Activated CD4-positive, alpha-beta memory T cell treated with anti-CD3 and anti-CD28 coated beads for 36 hours (primary cell): Measurements from ENCODE around the gene CRPPA. TPM values are rescaled to one million over a fixed set of nuclear protein-coding genes. Genes with fewer than 3 reads are reported as not detected.

Source experiments
- CTCF ChIA-PET: fragments of 350-600 bp; sonication (Branson Sonifier 250); formaldehyde crosslinking; loops from one replicate; lab custom pipeline; 2021; ENCODE audit warnings: antibody characterized with exemption, inconsistent platforms; lab: Charles Lee
- POLR2A ChIA-PET: fragments of 350-600 bp; sonication (Branson Sonifier 250); formaldehyde crosslinking; loops from one replicate; lab custom pipeline; 2021; ENCODE audit warnings: antibody characterized with exemption; lab: Charles Lee
- DNase-seq: peaks from one replicate; pipeline ENCODE4 v3.0.0-alpha.2; 2020
- H3K27ac Mint-ChIP-seq: one replicate; pipeline ENCODE4 v1.8.0; 2021; ENCODE audit warnings: mixed read lengths
- H3K27me3 Mint-ChIP-seq: one replicate; pipeline ENCODE4 v1.8.0; 2021; ENCODE audit warnings: mixed read lengths
- H3K36me3 Mint-ChIP-seq: one replicate; pipeline ENCODE4 v1.8.0; 2021; ENCODE audit warnings: mixed read lengths
- H3K4me1 Mint-ChIP-seq: one replicate; pipeline ENCODE4 v1.8.0; 2021; ENCODE audit warnings: low read depth, mixed read lengths
- H3K4me3 Mint-ChIP-seq: one replicate; pipeline ENCODE4 v1.8.0; 2021; ENCODE audit warnings: mild to moderate bottlenecking, mixed read lengths
- H3K9me3 Mint-ChIP-seq: one replicate; pipeline ENCODE4 v1.8.0; 2021; ENCODE audit warnings: mixed read lengths
- intact Hi-C: fragments of 100-400 bp; cut with micrococcal nuclease; formaldehyde crosslinking; loops from one replicate; pipeline ENCODE4 v1.15.1; 2023
- total RNA-seq, 2 experiments: library from RNA; stranded (reverse); gene quantifications; one replicate each; pipeline ENCODE4 v1.2.3, GENCODE V29; 2021

CRPPA gene
- total RNA-seq, 2 experiments from 2014 or later = 0.53 to 0.59 TPM

DNA sequence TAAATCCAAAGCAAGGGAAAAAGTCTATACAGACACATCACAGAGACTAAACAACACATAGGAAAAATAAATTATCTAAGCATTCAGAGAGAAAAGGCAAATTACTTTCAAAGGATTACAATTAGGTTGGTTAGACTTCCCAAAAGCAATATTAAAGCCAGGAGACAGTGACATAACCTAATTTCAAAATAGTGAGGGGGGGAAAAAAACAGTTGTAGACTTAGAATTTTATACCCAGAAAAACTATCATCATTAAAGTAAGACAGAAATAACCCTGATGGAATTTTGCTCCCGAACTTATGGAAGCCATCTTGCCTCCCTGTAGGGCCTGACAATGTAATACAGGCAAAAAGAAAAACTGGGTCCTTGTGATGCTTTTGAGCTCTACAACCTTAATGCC is 18.4 kb downstream of the CRPPA start:
- intact Hi-C loops = no loop called here
- ChIA-PET CTCF (no interaction called here), POLR2A (no interaction called here)
- peaks cover 37% of the 10 kb centered on the region for H3K9me3 Mint-ChIP-seq
- H3K36me3 Mint-ChIP-seq = peaks cover 13% of the 10 kb centered on the region
- DNase-seq = no peak
- H3K27me3 Mint-ChIP-seq = no peaks in the 10 kb centered on the region
- no peak overlapping the region for H3K4me3 Mint-ChIP-seq
- no peaks in the 10 kb centered on the region for H3K4me1 Mint-ChIP-seq
- H3K27ac Mint-ChIP-seq = no peak overlapping the region

DNA sequence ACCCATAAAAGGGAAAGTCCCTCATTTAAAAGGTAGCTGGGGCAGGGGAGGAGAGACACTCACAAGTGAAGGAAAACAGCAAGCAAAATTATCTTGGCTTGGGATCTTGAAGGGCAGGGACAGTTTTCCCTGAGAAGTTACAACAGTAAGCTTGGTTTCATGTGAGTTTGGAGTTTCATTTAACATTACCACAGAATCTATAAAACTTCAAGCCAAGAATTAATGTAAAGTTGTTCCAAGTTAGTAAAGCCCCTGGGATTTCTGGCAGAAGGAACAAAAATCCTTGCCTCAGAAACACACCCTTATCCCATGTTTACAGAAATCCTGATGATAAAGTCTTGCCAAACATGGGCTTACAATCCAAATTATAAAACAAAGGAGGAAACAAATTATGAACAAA is 19.2 kb downstream of the CRPPA start:
- no peaks in the 10 kb centered on the region for H3K4me1 Mint-ChIP-seq
- ChIA-PET POLR2A (no interaction called here), CTCF (no interaction called here)
- no peak overlapping the region for H3K4me3 Mint-ChIP-seq
- H3K36me3 Mint-ChIP-seq = peaks cover 15% of the 10 kb centered on the region
- no peak for DNase-seq
- H3K27me3 Mint-ChIP-seq = no peaks in the 10 kb centered on the region
- no peak overlapping the region for H3K27ac Mint-ChIP-seq
- H3K9me3 Mint-ChIP-seq = peaks cover 46% of the 10 kb centered on the region
- intact Hi-C loops = no loop called here

DNA sequence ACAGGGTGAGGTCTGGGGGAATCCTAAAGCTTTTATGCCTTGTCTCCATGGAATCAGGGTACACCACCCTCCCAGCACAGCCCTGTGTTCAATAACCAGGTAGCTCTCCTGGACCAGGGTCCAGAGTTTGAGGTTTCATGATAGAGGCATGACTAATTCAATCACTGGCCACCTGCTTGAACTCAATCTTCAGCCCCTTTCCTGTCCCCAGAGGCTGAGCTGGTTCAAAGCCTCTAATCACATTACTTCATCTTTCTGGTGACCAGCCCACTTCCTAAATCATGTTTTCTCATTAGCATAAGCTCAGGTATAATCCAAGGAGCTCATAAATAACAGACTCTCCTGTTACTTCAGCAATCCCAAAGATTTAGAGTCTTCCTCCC is 20.5 kb downstream of the CRPPA start:
- H3K4me3 Mint-ChIP-seq = no peak overlapping the region
- peaks cover 57% of the 10 kb centered on the region for H3K9me3 Mint-ChIP-seq
- POLR2A ChIA-PET = no interaction called here

DNA sequence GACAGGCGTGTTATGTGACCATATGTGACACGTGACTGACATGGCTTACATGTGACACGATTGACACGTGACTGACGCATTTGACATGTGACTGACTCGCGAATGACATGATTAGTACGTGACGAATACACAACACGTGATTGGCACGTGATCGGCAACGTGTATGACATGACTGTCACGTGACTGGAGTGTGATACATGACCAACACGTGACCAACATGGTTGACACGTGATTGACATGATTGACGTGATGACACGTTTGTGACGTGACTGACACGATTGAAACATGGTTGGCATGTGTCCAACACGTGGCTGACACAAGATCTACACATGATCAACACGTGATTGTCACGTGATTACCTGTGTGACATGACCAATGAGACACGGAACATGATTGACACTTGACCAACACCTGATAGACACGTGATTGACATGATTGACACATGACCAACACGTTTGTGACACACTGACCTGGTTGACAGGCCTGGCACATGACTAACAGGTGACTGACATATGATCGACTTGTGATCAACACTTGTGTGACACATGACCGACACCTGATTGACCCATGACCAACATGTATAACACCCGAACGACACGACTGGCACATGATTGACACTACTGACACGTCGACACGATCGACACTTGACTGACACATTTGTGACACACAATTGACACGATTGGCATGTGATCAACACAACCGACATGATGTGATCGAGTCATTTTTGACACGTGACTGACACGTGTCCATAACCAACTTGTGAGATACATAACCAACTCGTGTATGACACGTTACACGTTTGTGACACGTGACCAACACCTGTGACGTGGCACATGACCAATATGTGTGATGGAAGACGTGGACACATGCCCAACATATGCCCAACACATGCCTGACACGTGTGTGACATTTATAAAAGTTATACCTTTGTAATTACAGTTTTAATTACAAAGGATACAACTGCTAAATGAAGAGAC is 21.1 kb downstream of the CRPPA start:
- no peak overlapping the region for H3K27ac Mint-ChIP-seq
- H3K4me1 Mint-ChIP-seq = no peaks in the 10 kb centered on the region
- H3K27me3 Mint-ChIP-seq = no peaks in the 10 kb centered on the region
- ChIA-PET POLR2A (no interaction called here), CTCF (no interaction called here)
- intact Hi-C loops = no loop called here
- peaks cover 20% of the 10 kb centered on the region for H3K36me3 Mint-ChIP-seq
- peaks cover 58% of the 10 kb centered on the region for H3K9me3 Mint-ChIP-seq
- H3K4me3 Mint-ChIP-seq = no peak overlapping the region
- DNase-seq = no peak

More for the DNA sequence above, 20.5 kb downstream of the CRPPA start:
- no peak for DNase-seq
- Mint-ChIP-seq H3K4me1 (no peaks in the 10 kb centered on the region), H3K36me3 (peaks cover 20% of the 10 kb centered on the region), H3K27ac (no peak overlapping the region), H3K27me3 (no peaks in the 10 kb centered on the region)
- intact Hi-C loops = no loop called here
- CTCF ChIA-PET = no interaction called here

- Mint-ChIP-seq H3K36me3 (peaks cover 20% of the 10 kb centered on the region), H3K4me1 (no peaks in the 10 kb centered on the region), H3K27me3 (no peaks in the 10 kb centered on the region), H3K4me3 (no peak overlapping the region), H3K9me3 (peaks cover 58% of the 10 kb centered on the region), H3K27ac (no peak overlapping the region)
- DNase-seq = no peak
- ChIA-PET CTCF (no interaction called here), POLR2A (no interaction called here)
- intact Hi-C loops = no loop called here
Observed at GRCh38 chr7:16399265-16399831, 22.0 kb downstream of the CRPPA start.

DNA sequence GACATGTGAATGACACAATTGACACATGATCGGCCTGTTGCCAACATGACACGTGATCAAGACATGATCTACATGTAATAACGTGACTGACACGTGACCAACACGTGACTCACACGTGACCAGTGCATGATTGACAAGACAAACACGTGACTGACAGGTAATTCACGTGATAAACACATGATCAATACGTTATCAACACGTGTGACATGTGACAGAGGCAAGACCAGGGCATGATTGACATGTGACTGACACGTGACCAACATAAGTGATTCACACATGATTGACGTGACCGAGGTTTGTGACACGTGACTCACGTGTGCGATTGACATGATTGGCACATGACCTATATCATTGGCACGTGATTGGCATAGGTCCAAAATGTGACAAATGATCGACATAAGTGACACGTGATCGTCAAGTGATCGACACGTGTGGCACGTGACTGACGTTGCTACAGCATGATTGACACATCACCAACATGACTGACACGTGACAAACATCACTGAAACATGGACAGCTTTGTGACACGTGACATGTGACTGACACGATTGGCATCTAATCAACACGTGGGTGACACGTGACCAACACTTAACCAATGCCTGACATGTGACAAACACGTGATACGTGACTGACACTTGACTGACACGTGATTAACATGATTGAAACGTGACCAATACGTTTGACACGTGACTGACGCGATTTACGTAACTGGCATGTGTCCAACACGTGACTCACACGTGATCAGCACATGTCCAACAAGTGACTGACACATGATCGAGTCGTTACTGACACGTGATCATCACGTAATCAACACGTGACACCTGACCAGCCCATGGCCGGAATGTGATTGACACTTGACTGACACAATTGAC is 23.0 kb downstream of the CRPPA start:
- Mint-ChIP-seq H3K27ac (no peak overlapping the region), H3K9me3 (peaks cover 56% of the 10 kb centered on the region), H3K27me3 (no peaks in the 10 kb centered on the region), H3K36me3 (peaks cover 20% of the 10 kb centered on the region), H3K4me3 (no peak overlapping the region), H3K4me1 (no peaks in the 10 kb centered on the region)
- ChIA-PET CTCF (no interaction called here), POLR2A (no interaction called here)
- DNase-seq = no peak
- intact Hi-C loops = no loop called here

DNA sequence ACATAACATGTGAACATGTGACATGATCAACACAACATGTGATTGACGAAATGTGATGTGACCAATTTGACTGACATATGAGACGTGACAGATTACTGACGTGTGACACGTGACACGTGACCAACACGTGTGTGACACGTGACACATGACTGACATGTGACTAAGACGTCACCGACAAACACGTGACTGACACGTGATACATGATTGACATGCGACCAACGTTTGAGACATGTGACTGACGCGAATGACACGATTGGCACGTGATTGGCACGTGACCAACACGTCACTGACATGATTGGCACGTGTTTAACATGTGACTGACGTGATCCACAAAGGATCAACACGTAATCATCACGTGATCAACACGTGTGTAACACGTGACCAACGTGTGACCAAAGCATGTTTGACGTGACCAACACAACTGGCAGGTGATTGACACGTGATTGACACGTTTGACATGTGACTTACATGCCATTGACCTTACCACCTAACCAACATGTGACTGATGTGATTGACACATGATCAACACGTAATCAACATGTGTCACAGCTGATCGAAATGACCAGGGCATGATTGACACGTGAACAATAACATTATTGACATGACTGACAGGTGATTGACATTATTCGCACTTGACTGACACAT is 23.7 kb downstream of the CRPPA start:
- DNase-seq = no peak
- no peaks in the 10 kb centered on the region for H3K27me3 Mint-ChIP-seq
- intact Hi-C loops = no loop called here
- CTCF ChIA-PET = no interaction called here
- no peaks in the 10 kb centered on the region for H3K4me1 Mint-ChIP-seq
- POLR2A ChIA-PET = no interaction called here
- no peak overlapping the region for H3K4me3 Mint-ChIP-seq
- H3K36me3 Mint-ChIP-seq = peaks cover 17% of the 10 kb centered on the region
- H3K27ac Mint-ChIP-seq = no peak overlapping the region
- peaks cover 49% of the 10 kb centered on the region for H3K9me3 Mint-ChIP-seq

- H3K9me3 Mint-ChIP-seq = peaks cover 42% of the 10 kb centered on the region
- intact Hi-C loops = no loop called here
- ChIA-PET CTCF (no interaction called here), POLR2A (no interaction called here)
- no peak for DNase-seq
- H3K4me3 Mint-ChIP-seq = no peak overlapping the region
- H3K27ac Mint-ChIP-seq = no peak overlapping the region
- no peaks in the 10 kb centered on the region for H3K27me3 Mint-ChIP-seq
- no peaks in the 10 kb centered on the region for H3K4me1 Mint-ChIP-seq
- peaks cover 11% of the 10 kb centered on the region for H3K36me3 Mint-ChIP-seq
Observed at GRCh38 chr7:16396766-16397500, 24.4 kb downstream of the CRPPA start.

GRCh38 chr7:16395121-16395520 is 26.2 kb downstream of the CRPPA start:
- POLR2A ChIA-PET = no interaction called here
- no peaks in the 10 kb centered on the region for H3K27me3 Mint-ChIP-seq

DNA sequence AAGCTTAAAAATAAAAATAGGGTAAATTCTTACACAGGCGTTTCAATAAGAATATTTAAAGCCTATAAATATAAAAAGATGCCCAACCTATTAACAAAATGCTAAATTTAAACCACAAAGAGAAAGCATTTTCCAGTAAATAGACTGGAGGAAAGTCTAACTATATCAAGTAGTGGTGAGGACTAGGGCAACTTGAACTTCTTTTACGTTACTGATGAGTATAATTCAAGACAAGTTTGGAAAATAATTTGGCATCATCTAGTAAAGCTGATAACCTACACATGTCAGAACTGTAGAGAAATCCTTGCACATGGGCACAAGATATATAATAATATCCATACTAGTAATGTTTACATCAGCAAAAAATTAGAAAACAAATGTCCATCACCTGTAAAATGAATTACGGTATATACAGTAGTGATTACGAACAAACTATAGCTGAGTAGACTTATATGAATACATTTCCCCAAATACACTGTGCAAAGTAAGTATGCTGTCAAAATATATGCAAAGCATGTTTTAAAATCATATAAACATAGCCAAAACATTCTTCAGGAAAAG is 27.4 kb downstream of the CRPPA start:
- Mint-ChIP-seq H3K27me3 (no peaks in the 10 kb centered on the region), H3K27ac (no peak overlapping the region), H3K36me3 (peaks cover 6% of the 10 kb centered on the region), H3K4me3 (no peak overlapping the region), H3K9me3 (peaks cover 24% of the 10 kb centered on the region), H3K4me1 (no peaks in the 10 kb centered on the region)
- CTCF ChIA-PET = no interaction called here
- no peak for DNase-seq
- POLR2A ChIA-PET = no interaction called here
- intact Hi-C loops = no loop called here

More at GRCh38 chr7:16395121-16395520, 26.2 kb downstream of the CRPPA start:
- intact Hi-C loops = no loop called here
- Mint-ChIP-seq H3K36me3 (peaks cover 6% of the 10 kb centered on the region), H3K9me3 (peaks cover 35% of the 10 kb centered on the region), H3K4me3 (no peak overlapping the region), H3K4me1 (no peaks in the 10 kb centered on the region), H3K27ac (no peak overlapping the region)
- CTCF ChIA-PET = no interaction called here
- DNase-seq = no peak

GRCh38 chr7:16392990-16393523 is 28.3 kb downstream of the CRPPA start:
- H3K4me1 Mint-ChIP-seq = no peaks in the 10 kb centered on the region
- intact Hi-C loops = no loop called here
- DNase-seq = no peak
- POLR2A ChIA-PET = no interaction called here
- H3K36me3 Mint-ChIP-seq = peaks cover 6% of the 10 kb centered on the region
- H3K9me3 Mint-ChIP-seq = peaks cover 22% of the 10 kb centered on the region
- H3K4me3 Mint-ChIP-seq = no peak overlapping the region
- CTCF ChIA-PET = no interaction called here
- H3K27ac Mint-ChIP-seq = no peak overlapping the region
- H3K27me3 Mint-ChIP-seq = no peaks in the 10 kb centered on the region
